Stimulated activated CD8-positive, alpha-beta memory T cell treated with anti-CD3 and anti-CD28 coated beads, Interleukin-7, amount 100 ng/mL, for 24 hours (primary cell): ENCODE measurements around the gene BATF.

ENCODE experiments used
- DNase-seq: peaks from one replicate; pipeline ENCODE4 v3.0.0-alpha.2; 2020; ENCODE audit warnings: low read depth

The BATF gene

GRCh38 chr14:75561013-75561432, 38.8 kb downstream of the BATF start:
- peak; percentile 18 for DNase-seq

DNA sequence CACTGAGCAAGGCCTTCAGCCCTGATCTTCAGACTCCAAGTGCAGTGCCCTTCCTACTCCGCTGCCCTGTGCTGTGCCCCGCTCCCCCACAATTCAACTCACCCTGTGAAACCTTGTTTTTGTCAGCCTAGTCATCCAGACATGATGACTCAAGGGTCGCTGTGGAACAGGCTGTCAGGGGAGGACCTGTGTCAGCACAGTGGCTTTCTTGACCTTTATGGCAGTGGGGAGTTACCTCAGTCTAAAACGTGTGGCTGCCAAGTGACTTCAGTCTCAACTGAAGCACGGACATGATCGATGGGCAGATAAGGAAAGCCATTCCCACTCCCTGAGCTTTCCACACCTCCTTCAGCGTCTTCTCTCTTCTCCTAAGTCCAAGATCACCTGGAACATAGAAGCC, 39.8 kb downstream of the BATF start:
- peak; percentile 40 for DNase-seq

- DNase-seq: no peak
These were observed 40.2 kb downstream of the BATF start for GRCh38 chr14:75562489-75562888.

DNA sequence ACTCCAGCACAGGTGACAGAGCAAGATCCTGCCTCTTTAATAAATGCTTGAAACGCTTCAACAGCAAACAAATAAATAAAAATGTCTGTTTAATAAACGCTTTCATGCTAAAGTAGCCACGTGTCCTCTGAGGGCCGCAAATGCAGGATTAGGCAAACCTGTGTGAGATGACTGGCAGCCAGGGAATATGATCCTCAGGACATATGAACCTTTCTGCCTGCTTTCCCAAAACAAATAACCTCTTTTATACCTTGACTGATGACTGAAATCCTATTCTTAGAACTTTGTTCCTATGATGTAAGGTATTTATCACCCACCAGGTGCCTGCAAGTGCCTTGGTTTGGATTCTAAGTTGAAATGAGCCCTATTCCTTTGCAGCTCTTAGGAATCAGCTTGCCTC, 41.7 kb downstream of the BATF start:
- DNase-seq: no peak

- DNase-seq: no peak
These were observed 42.8 kb downstream of the BATF start for GRCh38 chr14:75565056-75565455.

GRCh38 chr14:75566321-75566720, 44.1 kb downstream of the BATF start:
- DNase-seq: peak; percentile 57

GRCh38 chr14:75566752-75567151, 44.5 kb downstream of the BATF start:
- no peak for DNase-seq

DNA sequence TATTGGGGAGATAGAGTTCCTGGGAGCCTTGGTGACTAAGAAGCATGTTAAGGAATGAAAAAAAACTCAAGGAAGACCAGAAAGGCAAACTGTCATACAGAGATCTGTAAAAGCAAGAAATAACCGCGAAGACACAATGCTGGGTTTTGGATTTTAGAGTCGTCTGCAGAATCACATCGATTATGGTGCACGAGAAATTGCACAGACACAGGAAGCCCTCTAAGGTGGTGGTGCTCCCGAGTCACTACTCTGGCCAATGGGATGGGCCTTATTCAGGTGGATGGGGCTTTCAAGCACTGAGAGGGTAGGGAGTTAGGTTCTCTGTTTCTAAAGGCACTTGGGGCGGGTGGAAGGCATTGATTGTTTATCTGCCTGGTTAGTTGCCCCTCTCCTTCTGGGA, 45.9 kb downstream of the BATF start:
- DNase-seq: no peak

GRCh38 chr14:75568791-75569190, 46.5 kb downstream of the BATF start:
- DNase-seq: no peak

- DNase-seq: no peak
These were observed 48.5 kb downstream of the BATF start for GRCh38 chr14:75570797-75571196.

DNA sequence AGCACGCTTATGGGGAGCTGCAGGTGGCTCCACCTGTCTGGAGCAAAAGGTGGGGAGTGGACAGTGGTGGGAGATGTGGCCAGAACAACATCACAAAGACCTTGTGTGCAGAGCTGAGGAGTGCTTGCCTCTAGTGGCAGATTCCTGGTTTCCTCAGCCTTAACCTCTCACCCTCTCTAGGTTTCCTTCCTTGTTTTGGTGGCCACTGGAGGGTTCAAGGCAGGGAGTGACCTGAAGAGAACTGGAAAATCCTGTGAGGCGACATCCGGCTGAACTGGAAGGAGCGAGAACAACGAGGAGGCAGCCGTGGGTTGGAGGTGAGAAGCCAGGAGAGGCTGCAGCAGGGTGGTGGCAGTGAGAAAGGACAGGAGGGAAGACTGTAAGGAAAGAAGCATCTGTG, 49.8 kb downstream of the BATF start:
- DNase-seq: no peak

DNA sequence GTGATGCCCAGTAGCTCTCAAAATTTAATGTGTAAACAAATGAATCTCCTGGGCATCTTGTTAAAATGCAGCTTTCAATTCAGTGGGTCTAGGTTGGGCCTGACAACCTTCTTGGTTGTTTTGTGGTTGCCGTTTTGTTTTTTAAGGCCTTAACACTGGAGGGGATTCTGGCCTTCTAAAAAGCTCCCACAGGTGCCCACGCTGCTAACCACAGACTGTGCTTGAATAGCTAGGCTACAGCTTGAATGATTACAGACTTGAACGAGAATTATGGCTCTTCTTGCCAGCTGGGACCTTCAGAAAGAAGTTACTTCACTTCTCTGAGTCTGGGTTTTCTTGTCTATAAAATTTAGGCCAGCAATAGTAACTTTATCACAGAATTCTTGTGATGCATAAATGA, 54.8 kb downstream of the BATF start:
- DNase-seq: no peak

- peak; percentile 56 for DNase-seq
These were observed 55.4 kb downstream of the BATF start for GRCh38 chr14:75577729-75578101.

DNA sequence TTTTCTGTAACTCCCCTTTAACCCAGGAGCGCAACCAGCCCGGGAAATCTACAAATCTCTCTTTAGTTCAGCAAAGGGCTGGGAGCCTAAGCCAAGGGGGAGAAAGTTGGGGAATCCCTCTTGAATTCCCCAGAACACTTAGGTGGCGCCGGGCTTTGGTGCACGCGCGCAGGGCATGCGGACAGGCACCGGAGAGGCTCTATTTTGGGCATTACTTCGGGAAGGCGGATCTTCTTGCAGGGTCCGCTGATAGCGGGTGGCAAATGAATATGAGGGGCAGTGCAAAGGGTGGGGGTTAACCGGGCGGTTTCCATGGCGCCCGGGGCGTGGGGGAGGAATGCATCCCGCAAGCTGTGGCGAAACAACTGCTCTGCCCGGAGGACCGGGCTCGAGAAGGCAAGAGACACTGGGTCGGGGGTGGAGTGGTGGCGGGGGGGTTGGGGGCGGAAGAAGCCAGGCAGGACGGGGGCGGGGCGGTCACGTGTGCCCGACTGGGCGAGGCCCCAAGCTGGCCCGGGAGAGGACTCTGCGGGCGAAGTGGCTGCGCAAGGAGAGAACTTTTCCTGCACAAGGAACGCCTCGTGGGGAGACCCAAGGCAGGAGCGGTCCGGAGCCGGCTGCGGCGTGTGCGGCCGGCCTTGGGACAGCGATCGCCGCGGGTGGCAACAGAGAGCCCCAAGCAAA, 56.0 kb downstream of the BATF start, which contains the start of gene FLVCR2:
Gene FLVCR2 (plus strand): TSS at position 519 of the 684 bp plus-strand sequence. CDS start 353 bp downstream, outside the sequence.
- peak; percentile 10 for DNase-seq

DNA sequence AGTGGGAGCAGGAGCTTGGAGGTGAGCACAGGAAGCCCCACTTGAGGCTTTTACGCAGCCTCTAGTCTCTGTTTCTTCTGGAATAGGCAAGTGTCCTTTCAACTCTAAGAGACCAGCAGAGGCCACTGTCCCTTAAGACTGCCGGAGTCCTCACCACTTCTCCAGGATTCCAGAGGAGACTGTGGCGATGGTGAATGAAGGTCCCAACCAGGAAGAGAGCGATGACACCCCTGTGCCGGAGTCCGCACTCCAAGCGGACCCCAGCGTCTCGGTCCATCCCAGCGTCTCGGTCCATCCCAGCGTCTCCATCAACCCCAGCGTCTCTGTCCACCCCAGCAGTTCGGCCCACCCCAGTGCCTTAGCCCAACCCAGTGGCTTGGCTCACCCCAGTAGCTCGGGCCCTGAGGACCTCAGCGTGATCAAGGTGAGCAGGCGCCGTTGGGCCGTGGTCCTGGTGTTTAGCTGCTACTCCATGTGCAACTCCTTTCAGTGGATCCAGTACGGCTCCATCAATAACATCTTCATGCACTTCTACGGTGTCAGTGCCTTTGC, 56.6 kb downstream of the BATF start:
- no peak for DNase-seq

- no peak for DNase-seq
These were observed 57.1 kb downstream of the BATF start for GRCh38 chr14:75579338-75579864.

GRCh38 chr14:75579882-75580281, 57.6 kb downstream of the BATF start:
- DNase-seq: no peak

DNA sequence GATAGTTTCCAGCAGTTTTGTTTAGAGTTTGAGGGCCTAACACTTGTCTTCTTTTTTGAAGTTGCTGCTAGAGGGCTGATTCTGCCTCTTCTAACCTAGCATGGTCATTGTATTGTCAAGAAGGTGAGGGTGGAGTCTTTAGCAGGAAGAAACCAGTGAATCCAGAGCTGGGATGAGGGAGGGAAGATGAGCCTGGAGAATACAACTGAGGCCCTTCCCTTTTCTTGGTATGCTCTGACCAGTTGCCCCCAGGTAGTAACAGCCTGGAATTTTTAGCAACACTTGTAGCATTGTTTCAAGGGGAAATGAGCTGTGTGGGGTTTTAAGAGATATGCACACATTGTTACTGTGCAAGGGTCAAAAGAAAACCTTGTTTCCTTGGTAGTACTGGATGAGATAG, 65.1 kb downstream of the BATF start:
- no peak for DNase-seq

- no peak for DNase-seq
These were observed 67.7 kb downstream of the BATF start for GRCh38 chr14:75589931-75590330.

DNA sequence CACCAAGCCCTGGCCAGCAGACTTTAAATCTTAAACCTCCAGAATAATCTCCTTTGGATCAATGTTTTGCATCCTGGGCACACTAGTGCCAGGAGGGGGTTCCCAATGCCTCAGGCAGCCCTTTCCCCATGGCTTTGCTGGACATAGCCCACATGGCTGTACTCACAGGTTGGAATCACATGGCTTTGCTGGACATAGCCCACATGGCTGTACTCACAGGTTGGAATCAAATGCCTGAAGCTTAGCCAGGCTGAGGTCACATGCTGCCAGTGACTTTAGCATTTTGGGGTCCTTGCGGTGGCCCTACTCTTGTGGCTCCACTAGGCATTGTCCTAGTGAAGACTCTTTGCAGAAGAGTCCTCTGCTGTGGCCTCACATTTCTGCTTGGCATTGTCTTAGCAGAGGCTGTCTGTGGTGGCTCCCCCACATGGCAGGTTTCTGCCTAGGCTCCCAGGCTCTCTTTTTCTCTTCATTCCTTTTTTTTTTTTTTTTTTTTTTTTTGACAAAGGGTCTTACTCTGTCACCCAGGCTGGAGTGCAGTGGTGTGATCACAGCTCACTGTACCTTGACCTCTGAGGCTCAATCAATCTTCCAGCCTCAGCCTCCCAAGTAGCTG, 69.2 kb downstream of the BATF start:
- no peak for DNase-seq

- no peak for DNase-seq
These were observed 69.8 kb downstream of the BATF start for GRCh38 chr14:75591987-75592575.

DNA sequence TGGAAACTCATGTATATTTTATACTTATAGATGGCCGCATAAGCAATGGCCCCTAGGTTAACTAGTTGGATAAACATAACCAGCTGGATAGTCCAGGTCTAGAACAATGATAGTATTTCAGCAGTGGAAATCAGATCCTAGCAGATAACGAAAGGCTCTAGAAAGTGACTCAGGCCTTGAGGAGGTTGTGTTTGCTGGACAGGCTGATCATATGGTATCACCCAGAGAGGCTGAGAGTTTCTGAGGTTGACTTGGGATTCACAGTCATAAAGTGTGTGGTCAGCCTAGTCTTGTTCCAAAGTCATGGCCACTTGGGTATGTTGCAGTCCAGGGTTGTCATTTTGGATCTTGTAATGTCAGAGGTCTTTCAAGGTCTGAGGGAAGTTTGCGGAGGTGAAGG, 73.0 kb downstream of the BATF start:
- no peak for DNase-seq
